Measurements from ENCODE around the gene HYOU1. TPM values are rescaled to one million over a fixed set of nuclear protein-coding genes. Genes with fewer than 3 reads are reported as not detected.
A peak's percentile ranks its signal among the peaks of the same experiment; 100 is the strongest.

Gene HYOU1
- total and polyA plus RNA-seq, 2 of the 8 experiments (the other 6 are each of a cell fraction or from before 2014, with no cell fraction given): 239 to 295 TPM

DNA sequence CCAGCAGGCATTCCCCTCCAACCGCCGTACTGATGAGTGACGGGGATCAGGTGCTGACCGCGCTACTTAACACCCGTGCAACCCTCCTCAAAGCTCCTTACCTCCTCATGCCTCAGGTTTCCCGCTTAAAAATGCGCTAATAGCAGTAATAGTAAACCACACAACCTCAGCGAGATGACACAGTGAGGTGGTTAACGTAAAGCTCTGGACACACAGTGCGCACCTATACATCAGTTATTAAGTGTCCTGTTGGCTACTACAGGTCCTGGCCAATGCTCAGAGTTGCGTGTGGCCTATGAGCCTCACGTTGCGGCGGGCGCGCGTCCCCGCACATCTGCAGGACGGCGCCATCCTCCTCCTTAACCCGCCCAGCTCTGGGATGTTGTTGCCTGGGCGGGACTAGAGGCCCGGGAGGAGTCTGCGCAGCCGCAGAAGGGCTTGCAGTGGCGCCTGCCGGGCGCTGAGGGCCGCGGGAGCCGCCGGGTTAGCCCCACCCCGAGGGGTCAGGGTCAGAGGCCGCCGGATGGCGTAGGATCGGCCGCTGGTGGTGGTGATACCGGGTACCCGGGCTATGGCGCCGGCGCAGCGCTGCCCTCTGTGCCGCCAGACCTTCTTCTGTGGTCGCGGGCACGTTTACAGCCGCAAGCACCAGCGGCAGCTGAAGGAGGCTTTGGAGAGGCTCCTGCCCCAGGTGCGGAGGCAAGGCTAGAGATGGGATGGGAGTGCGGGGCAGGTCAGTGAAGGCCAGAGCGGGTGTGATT, 59.2 kb downstream of the HYOU1 start, which contains the start of gene CENATAC (continued):
- TF ChIP-seq BRCA1 (IDR thresholded peaks at IDR 0.05; ENCODE audit: low read depth, low read length): no peak
- no peak for TF ChIP-seq MAFK (IDR thresholded peaks at IDR 0.05; ENCODE audit: low read depth, low read length)
- TF ChIP-seq, protein P1, sequence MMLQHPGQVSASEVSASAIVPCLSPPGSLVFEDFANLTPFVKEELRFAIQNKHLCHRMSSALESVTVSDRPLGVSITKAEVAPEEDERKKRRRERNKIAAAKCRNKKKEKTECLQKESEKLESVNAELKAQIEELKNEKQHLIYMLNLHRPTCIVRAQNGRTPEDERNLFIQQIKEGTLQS (IDR thresholded peaks at IDR 0.05; ENCODE audit: insufficient read depth, low read depth, low read length): no peak
- 0 out of 2 replicates have a peak, but pooled peaks have one; percentile 7 for TF ChIP-seq SP1 (IDR thresholded peaks at IDR 0.05; ENCODE audit: low read depth, low read length)
- no peak for TF ChIP-seq CEBPB (IDR thresholded peaks at IDR 0.05; ENCODE audit: low read depth, low read length)
- TF ChIP-seq RFX5 (IDR thresholded peaks at IDR 0.05; ENCODE audit: borderline replicate concordance, low read depth, low read length): no peak
- TF ChIP-seq SAP30 (IDR thresholded peaks at IDR 0.05; ENCODE audit: insufficient read depth, insufficient replicate concordance, low read length): peak; percentile 46
- no peak for TF ChIP-seq RNF2 (IDR thresholded peaks at IDR 0.05; ENCODE audit: borderline replicate concordance, low read depth, low read length, missing control alignments, poor library complexity, severe bottlenecking)
- TF ChIP-seq ZNF274 (IDR thresholded peaks at IDR 0.05; ENCODE audit: borderline replicate concordance, extremely low read depth, low read length): no peak
- TF ChIP-seq PHF8 (conservative IDR thresholded peaks at IDR 0.05; ENCODE audit: low read depth, low read length): peak; percentile 87
- TF ChIP-seq, protein P2, sequence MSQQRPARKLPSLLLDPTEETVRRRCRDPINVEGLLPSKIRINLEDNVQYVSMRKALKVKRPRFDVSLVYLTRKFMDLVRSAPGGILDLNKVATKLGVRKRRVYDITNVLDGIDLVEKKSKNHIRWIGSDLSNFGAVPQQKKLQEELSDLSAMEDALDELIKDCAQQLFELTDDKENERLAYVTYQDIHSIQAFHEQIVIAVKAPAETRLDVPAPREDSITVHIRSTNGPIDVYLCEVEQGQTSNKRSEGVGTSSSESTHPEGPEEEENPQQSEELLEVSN (IDR thresholded peaks at IDR 0.05): peak; percentile 99
- TF ChIP-seq KDM1A (IDR thresholded peaks at IDR 0.05; ENCODE audit: borderline replicate concordance, low read length): no peak; the same call in 1 of the 2 replicates
- TF ChIP-seq SP4 (IDR thresholded peaks at IDR 0.05; ENCODE audit: low read length): no peak
- TF ChIP-seq SIN3A (conservative IDR thresholded peaks at IDR 0.05 in 1 of 2, IDR thresholded peaks at IDR 0.05 in 1 of 2; ENCODE audit: low read depth in 1 of 2, low read length in 2 of 2): peak in 1 of 2 experiments; percentile 53; a peak in 2 of 4 replicates
- no peak for TF ChIP-seq BCL11A (IDR thresholded peaks at IDR 0.05; ENCODE audit: low read depth in 2 of 2, low read length in 2 of 2)
- no peak for TF ChIP-seq FOSL1 (IDR thresholded peaks at IDR 0.05; ENCODE audit: insufficient read depth, low read depth, low read length)
- TF ChIP-seq, protein P3, sequence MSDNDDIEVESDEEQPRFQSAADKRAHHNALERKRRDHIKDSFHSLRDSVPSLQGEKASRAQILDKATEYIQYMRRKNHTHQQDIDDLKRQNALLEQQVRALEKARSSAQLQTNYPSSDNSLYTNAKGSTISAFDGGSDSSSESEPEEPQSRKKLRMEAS (IDR thresholded peaks at IDR 0.05): peak; percentile 97
- no peak for TF ChIP-seq SIRT6 (IDR thresholded peaks at IDR 0.05; ENCODE audit: low read length)
- TF ChIP-seq TEAD4 (IDR thresholded peaks at IDR 0.05; ENCODE audit: low read depth, low read length): no peak

Measured in H1 (cell line).